Small intestine (tissue), 7 donors: ENCODE results near the gene ZNRF2. TPM values are rescaled to one million over a fixed set of nuclear protein-coding genes. Genes with fewer than 3 reads are reported as not detected.

Experiments used
- DNase-seq, 2 donors: peaks; one replicate each; pipeline versions ENCODE4 v3.0.0 to v3.0.0-alpha.2; 2013
- FAIRE-seq: peaks from 2 replicates; lab custom pipeline; 2012; peaks lifted over from hg19 to GRCh38; lab: Jason Lieb, UNC
- H3K27ac ChIP-seq, 3 donors: one replicate each; pipeline ENCODE4 v1.5.1; 2013; ENCODE audit warnings: low read length in 2 of 3, mild to moderate bottlenecking in 2 of 3, control low read depth in 1 of 3, inconsistent platforms in 1 of 3, low read depth in 1 of 3, moderate library complexity in 1 of 3
- H3K27me3 ChIP-seq, 3 donors: one replicate each; pipeline ENCODE4 v1.6.1; 2013; ENCODE audit warnings: low read length in 3 of 3, inconsistent platforms in 1 of 3; ENCODE audit not compliant: control insufficient read depth in 3 of 3, insufficient read depth in 3 of 3
- H3K36me3 ChIP-seq, 3 donors: one replicate each; pipeline ENCODE4 v1.6.1; 2013; ENCODE audit warnings: low read length in 3 of 3, inconsistent platforms in 1 of 3, low read depth in 1 of 3, mild to moderate bottlenecking in 1 of 3, moderate library complexity in 1 of 3; ENCODE audit not compliant: control insufficient read depth in 3 of 3, insufficient read depth in 2 of 3
- H3K4me1 ChIP-seq, 3 donors: one replicate each; pipeline ENCODE4 v1.6.1; 2013; ENCODE audit warnings: low read length in 2 of 3, inconsistent platforms in 1 of 3, low read depth in 1 of 3, mild to moderate bottlenecking in 1 of 3, moderate library complexity in 1 of 3; ENCODE audit not compliant: control insufficient read depth in 3 of 3, insufficient read depth in 2 of 3
- H3K4me3 ChIP-seq, 3 donors: one replicate each; pipeline ENCODE4 v1.5.1; 2013; ENCODE audit warnings: low read length in 3 of 3, control low read depth in 1 of 3, inconsistent platforms in 1 of 3, low read depth in 1 of 3, mild to moderate bottlenecking in 1 of 3, moderate library complexity in 1 of 3
- H3K9me3 ChIP-seq, 2 donors: one replicate each; pipeline ENCODE4 v1.6.1; 2013; ENCODE audit warnings: low read depth in 1 of 2, low read length in 1 of 2; ENCODE audit not compliant: control insufficient read depth in 2 of 2, insufficient read depth in 1 of 2
- WGBS, 3 donors: extraction: QIAGEN DNeasy Blood & Tissue Kit; methylation state at CpG; one replicate each; pipeline ENCODE4 v1.1.7; 2013; 5-methylcytosine and 5-hydroxymethylcytosine counted together
- polyA plus RNA-seq, 4 donors: library from polyadenylated mRNA; stranded (reverse) in 3 of 4; unstranded in 1 of 4; fragments of 200-250 nt in 3 of 4; fragments of 120-200 nt in 1 of 4; gene quantifications; one replicate each; pipeline versions ENCODE4 v1.2.1 to v1.2.3, GENCODE V29; 2013
- donor health status: healthy with polysubstance abuse.
- donor health status: control.
- donor health status: control.
- donor health status: Bipolar disorder and iron deficiency.
- donor health status: healthy.

The ZNRF2 gene
- polyA plus RNA-seq, 4 donors, result 8.9 to 19.9 (median 16.0) TPM

- Histone ChIP-seq H3K9me3 (no peaks in the 10 kb centered on the region), H3K36me3 (peaks cover 0 to 1% (median 0%) of the 10 kb centered on the region in 3 donors), H3K4me1 (no peaks in the 10 kb centered on the region), H3K27me3 (no peaks in the 10 kb centered on the region), H3K4me3 (no peak overlapping the region), H3K27ac (no peak overlapping the region)
- DNase-seq, result no peak
- no peak for FAIRE-seq
- WGBS, 3 donors, result 54 to 76% (median 64%) methylated on average over 3 of the region's 3 CpGs
Observed at GRCh38 chr7:30389791-30390190, 105.4 kb downstream of the ZNRF2 start.

DNA sequence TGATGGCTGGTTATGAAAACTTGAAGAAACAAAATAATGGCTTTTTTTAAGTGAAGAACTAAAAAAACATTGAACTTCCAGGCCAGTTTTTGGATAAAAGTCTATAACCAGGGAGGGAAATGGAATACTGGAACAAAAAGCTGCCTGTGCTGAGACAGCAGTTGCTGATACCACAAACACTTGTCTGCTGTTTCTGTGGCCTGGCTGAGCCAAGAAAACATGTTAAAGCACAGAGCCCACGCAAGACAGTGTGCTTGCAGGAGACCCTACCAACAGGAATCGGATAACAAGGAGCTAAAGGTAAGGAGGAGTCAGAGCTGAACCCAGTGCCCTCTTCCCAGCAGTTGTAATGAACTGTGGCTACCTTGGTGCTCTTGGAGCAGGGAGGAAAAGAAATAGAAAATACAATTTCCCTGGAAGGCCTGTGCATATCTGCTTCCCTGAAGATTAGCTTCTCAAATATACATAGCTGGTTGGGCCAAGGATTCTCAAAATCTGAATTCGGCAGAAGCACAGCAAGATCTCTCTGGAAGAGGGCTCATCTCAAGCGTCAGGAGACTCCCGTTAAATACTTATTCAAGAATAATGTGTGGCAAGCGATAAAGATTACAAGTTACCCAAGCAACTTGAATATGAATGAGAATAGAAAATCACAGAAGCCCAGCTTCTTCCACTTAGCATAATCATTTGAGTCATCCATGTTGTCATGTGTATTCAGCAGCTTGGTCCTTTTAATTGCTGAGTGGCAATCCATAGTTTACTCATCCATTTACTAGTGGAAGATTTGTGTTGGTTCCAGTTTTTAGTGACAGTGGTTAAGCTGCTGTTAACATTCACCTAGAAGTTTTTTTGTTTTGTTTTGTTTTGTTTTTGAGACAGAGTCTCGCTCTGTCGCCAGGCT is 106.6 kb downstream of the ZNRF2 start:
- H3K36me3 ChIP-seq, result peaks cover 0 to 2% (median 1%) of the 10 kb centered on the region in 3 donors
- no peaks in the 10 kb centered on the region for H3K4me1 ChIP-seq
- 89 to 97% (median 96%) methylated on average over 8 of the region's 8 CpGs for WGBS, 3 donors
- H3K9me3 ChIP-seq, result no peaks in the 10 kb centered on the region
- H3K4me3 ChIP-seq, result no peak overlapping the region
- DNase-seq (no peak), FAIRE-seq (no peak)
- no peak overlapping the region for H3K27ac ChIP-seq
- no peaks in the 10 kb centered on the region for H3K27me3 ChIP-seq

DNA sequence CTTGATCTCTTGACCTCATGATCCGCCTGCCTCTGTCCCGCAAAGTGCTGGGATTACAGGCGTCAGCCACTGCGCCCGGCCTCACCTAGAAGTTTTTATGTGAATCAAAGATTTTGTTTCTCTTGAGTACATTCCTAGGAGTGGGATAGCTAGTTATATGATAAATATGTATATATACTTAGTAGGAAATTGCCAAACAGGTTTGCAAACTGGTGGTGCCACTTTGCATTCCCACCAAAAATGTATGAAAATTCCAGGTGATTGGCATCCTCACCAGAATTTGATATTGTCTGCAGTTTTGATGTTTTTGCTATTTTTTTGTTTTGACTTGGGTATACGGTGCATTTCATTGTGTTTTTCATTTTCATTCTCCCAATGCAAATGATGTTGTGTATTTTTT is 107.4 kb downstream of the ZNRF2 start:
- FAIRE-seq (no peak), DNase-seq (no peak)
- Histone ChIP-seq H3K9me3 (no peaks in the 10 kb centered on the region), H3K4me1 (no peaks in the 10 kb centered on the region), H3K27me3 (no peaks in the 10 kb centered on the region), H3K36me3 (peaks cover 0 to 2% (median 1%) of the 10 kb centered on the region in 3 donors), H3K27ac (no peak overlapping the region), H3K4me3 (no peak overlapping the region)
- 96 to 98% (median 97%) methylated on average over 6 of the region's 6 CpGs for WGBS, 3 donors

DNA sequence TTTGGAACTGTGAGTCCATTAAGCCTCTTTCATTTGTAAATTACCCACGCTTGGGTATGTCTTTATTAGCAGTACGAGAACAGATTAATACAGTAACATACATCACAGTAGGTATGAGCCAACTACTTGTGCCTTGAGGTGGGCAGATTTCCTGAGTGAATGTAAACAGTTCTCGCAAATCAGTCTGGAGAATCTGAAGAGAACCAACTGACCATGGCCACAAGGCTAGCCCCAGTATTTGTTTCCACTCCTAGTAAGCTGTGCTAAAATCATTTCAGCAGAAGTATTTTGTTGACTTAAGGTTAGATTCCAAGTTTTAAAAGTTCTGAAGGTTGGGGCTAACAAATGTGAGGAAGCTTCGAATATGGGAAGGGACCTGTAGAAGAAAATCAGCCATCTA is 111.3 kb downstream of the ZNRF2 start:
- no peak for DNase-seq
- no peak for FAIRE-seq

GRCh38 chr7:30396389-30396788 is 112.0 kb downstream of the ZNRF2 start:
- no peak overlapping the region for H3K4me3 ChIP-seq
- peaks cover 0 to 2% (median 0%) of the 10 kb centered on the region in 3 donors for H3K36me3 ChIP-seq
- FAIRE-seq (no peak), DNase-seq (no peak)
- no peaks in the 10 kb centered on the region for H3K4me1 ChIP-seq
- no peaks in the 10 kb centered on the region for H3K9me3 ChIP-seq
- H3K27ac ChIP-seq, result no peak overlapping the region
- 74 to 93% (median 88%) methylated on average over 7 of the region's 7 CpGs for WGBS, 3 donors
- H3K27me3 ChIP-seq, result no peaks in the 10 kb centered on the region

More for the DNA sequence above, 111.3 kb downstream of the ZNRF2 start:
- peaks cover 0 to 2% (median 0%) of the 10 kb centered on the region in 3 donors for H3K36me3 ChIP-seq
- WGBS, 3 donors, result 93 to 97% (median 96%) methylated on average over 4 of the region's 4 CpGs
- H3K27me3 ChIP-seq, result no peaks in the 10 kb centered on the region
- H3K4me1 ChIP-seq, result no peaks in the 10 kb centered on the region
- H3K27ac ChIP-seq, result no peak overlapping the region
- H3K9me3 ChIP-seq, result no peaks in the 10 kb centered on the region
- H3K4me3 ChIP-seq, result no peak overlapping the region

- H3K4me1 ChIP-seq, result no peaks in the 10 kb centered on the region
- no peak overlapping the region for H3K27ac ChIP-seq
- H3K4me3 ChIP-seq, result no peak overlapping the region
- FAIRE-seq (no peak), DNase-seq (no peak)
- no peaks in the 10 kb centered on the region for H3K9me3 ChIP-seq
- no peaks in the 10 kb centered on the region for H3K27me3 ChIP-seq
- peaks cover 0 to 4% (median 0%) of the 10 kb centered on the region in 3 donors for H3K36me3 ChIP-seq
- WGBS, 3 donors, result 65 to 83% (median 65%) methylated on average over 3 of the region's 3 CpGs
Observed at GRCh38 chr7:30403477-30403876, 119.1 kb downstream of the ZNRF2 start.

GRCh38 chr7:30405179-30405578 is 120.8 kb downstream of the ZNRF2 start:
- Histone ChIP-seq H3K4me3 (no peak overlapping the region), H3K9me3 (no peaks in the 10 kb centered on the region), H3K27ac (no peak overlapping the region), H3K27me3 (no peaks in the 10 kb centered on the region), H3K36me3 (peaks cover 0 to 4% (median 0%) of the 10 kb centered on the region in 3 donors), H3K4me1 (no peaks in the 10 kb centered on the region)
- no peak for DNase-seq
- 94 to 98% (median 97%) methylated on average over 2 of the region's 2 CpGs for WGBS, 3 donors
- no peak for FAIRE-seq

DNA sequence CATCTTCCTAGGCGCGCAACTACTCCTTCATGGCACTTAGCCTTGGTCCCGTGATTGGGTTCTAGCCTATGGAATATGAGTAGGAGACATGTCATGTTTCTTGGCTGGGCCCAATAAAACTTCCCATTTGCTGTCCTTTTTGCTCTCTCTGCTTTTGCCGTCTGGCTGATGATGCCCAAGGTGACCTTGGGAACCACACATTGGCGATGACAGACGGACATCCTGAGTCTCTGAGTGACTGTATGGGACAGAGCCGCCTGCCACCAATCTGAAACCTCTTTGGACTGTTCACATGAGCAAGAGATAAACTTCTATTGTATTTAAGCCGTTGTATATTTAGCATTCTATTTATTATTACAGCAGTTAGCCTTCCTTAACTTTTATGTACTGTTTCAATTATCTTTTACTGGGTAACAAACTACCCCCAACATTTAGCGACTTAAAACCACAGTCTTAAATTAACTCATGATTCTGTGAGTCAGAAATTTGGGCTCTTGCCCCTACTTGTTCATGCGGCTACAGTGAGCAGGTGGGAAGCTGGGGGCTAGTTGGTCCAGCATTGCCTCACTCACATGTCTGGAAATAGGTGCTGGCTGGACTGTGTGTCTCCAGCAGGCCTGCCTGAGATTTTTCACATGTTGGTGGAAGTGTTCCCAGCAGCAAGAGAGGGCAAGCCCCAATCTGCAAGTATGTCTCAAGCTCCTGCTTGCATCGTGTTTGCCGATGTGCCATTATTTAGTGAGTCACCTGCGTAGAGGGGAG is 122.4 kb downstream of the ZNRF2 start:
- no peak for FAIRE-seq
- Histone ChIP-seq H3K9me3 (no peaks in the 10 kb centered on the region), H3K27me3 (no peaks in the 10 kb centered on the region), H3K27ac (no peak overlapping the region), H3K4me3 (no peak overlapping the region), H3K36me3 (peaks cover 0 to 7% (median 0%) of the 10 kb centered on the region in 3 donors), H3K4me1 (no peaks in the 10 kb centered on the region)
- DNase-seq, result no peak
- 94 to 96% (median 95%) methylated on average over 13 of the region's 13 CpGs for WGBS, 3 donors
